Fibroblast of villous mesenchyme (primary cell): ENCODE data around the gene ANKS6. TPM values are rescaled to one million over a fixed set of nuclear protein-coding genes. Genes with fewer than 3 reads are reported as not detected.

Experiments
- DNase-seq: peaks from one replicate; pipeline ENCODE4 v3.0.0-alpha.2; 2010; ENCODE audit warnings: low read depth
- H3K4me3 ChIP-seq: 2 replicates; pipeline ENCODE4 v1.5.1; 2011; ENCODE audit warnings: low read depth, mild to moderate bottlenecking, low read length
- total RNA-seq: library from RNA; depleted of rRNA; stranded (reverse); fragments of >200 nt; gene quantifications from 2 replicates; pipeline ENCODE4 v1.2.3, GENCODE V29; 2012
- TF ChIP-seq, protein P1 (sequence below): IDR thresholded peaks from 2 replicates; pipeline ENCODE4 v1.5.1; 2012; ENCODE audit warnings: low read depth, mild to moderate bottlenecking, low read length; ENCODE audit not compliant: insufficient read depth

ANKS6 gene
- total RNA-seq, 1 donor: 6.9 TPM

DNA sequence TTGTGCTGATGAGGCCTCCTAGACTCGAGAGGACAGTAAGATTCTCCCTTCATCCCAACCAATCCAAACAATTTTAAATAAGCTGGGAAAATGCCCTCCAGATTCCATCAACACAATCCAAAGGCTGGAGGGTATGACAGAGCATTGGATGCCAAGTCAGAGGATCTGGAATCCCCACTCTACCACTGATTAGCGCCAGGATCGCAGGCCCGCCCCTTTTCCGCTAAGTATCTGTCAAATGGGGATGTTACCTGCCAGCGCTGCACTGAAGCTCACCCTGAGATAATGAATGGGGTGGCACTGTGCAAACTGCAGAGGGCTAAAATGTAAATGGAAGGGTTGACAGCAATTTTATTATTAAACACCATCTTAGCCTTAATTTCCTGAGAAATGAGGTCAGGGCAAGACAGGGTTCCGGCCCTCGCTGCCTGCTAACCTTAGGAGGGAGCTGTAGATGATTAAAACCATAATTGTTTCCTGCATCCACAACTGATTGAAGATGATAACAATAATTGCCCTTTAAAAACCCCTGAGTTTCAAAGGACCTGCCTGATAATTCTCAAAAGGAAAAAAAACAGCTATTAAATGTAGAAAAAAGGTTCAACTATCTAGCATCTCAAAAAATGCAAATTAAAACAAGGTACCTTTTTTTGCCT lies 56.0 kb downstream of the ANKS6 start:
- DNase-seq: no peak
- no peak overlapping the region for H3K4me3 ChIP-seq
- TF ChIP-seq, protein P1, sequence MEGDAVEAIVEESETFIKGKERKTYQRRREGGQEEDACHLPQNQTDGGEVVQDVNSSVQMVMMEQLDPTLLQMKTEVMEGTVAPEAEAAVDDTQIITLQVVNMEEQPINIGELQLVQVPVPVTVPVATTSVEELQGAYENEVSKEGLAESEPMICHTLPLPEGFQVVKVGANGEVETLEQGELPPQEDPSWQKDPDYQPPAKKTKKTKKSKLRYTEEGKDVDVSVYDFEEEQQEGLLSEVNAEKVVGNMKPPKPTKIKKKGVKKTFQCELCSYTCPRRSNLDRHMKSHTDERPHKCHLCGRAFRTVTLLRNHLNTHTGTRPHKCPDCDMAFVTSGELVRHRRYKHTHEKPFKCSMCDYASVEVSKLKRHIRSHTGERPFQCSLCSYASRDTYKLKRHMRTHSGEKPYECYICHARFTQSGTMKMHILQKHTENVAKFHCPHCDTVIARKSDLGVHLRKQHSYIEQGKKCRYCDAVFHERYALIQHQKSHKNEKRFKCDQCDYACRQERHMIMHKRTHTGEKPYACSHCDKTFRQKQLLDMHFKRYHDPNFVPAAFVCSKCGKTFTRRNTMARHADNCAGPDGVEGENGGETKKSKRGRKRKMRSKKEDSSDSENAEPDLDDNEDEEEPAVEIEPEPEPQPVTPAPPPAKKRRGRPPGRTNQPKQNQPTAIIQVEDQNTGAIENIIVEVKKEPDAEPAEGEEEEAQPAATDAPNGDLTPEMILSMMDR: no peak

DNA sequence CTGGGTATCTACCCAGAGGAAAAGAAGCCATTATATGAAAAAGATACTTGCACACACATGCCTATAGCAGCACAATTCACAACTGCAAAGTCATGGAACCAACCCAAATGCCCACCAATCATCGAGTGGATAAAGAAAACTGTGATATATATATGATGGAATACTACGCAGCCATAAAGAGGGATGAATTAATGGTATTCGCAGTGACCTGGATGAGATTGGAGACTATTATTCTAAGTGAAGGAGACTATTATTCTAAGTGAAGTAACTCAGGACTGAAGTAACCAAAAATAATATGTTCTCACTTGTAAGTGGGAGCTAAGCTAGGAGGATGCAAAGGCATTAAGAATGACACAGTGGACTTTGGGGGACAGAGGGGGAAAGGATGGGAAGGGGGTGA lies 57.6 kb downstream of the ANKS6 start:
- DNase-seq: no peak
- TF ChIP-seq, protein P1: no peak
- no peak overlapping the region for H3K4me3 ChIP-seq

DNA sequence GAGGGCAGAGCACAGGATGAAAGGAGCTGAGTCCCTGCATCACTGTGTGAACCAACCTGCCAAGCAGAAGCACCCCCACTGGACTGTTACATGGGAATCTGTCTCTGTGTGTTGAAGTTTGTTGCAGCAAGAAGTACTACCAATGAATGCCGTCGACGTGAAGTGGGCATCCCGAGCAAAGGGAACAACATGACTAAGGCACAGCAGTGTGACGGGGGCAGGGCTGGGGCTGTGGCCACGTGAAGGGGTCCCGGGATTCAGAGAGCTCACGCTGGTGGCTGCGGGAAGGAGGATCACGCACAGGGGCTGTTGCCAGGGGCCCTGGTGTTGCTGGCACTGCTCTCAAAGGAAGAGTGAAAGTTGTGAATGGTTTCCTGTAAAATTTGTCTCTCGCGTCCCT lies 60.1 kb downstream of the ANKS6 start:
- TF ChIP-seq, protein P1: no peak
- no peak overlapping the region for H3K4me3 ChIP-seq
- no peak for DNase-seq

DNA sequence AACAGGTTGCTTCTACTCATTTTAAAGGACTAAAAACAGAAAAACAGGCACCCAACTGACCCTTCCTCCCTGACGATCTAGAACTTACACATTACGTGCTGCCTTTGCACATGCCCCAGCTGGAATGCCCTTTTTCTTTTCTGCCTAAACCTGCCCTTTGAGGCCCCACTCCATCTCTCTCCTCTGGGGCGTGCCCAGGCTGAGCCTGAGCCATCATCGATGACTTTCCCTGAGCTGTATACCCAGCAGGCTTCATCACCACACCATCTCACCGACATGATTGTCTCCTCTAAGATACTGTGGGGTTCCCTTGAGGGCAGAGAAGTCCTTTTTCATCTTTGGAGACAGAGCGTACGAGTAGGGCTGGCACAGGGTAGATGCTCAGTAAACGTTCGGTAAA lies 63.6 kb downstream of the ANKS6 start:
- DNase-seq: no peak
- H3K4me3 ChIP-seq: no peak overlapping the region

DNA sequence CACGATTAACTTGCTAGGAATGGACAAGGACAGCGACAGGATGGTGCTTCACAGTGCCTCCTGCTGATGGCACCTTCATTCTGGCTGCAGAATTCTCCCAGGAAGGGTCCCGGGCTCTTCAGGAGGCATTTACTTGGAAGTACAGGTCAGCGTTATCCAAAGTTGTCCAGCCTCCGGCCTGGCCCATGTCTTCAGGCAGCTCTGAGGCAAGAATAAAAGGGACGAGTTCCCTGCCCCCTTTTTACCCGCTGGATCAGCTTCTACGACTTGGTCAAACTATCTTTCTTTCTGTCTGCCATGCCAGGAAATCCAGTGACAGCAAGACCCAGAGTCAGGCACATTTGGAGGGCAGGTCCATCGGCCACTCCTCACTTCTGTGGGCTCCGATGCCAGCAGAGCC lies 64.3 kb downstream of the ANKS6 start:
- no peak overlapping the region for H3K4me3 ChIP-seq
- DNase-seq: no peak
- TF ChIP-seq, protein P1: no peak

More for the DNA sequence above, 63.6 kb downstream of the ANKS6 start:
- TF ChIP-seq, protein P1: no peak

DNA sequence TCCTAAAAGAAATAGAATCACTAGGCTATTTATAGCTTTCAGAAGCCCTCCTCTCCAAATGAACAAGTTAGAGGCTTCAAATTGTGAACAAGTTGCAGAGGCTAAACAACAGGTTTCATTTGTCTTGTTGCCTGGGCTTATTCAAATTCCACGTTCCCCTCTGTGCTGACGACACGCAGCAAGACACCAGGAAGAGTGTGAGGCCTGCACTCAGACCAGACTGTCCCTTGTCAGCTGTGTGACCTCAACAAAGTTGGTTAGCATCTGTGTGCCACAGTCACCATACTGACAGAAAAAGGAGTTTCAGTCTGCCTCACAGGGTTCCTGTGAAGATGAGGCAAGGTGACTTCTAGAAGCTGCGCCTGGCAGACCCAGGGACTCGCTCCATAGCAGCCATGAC lies 65.5 kb downstream of the ANKS6 start:
- TF ChIP-seq, protein P1: no peak
- H3K4me3 ChIP-seq: no peak overlapping the region
- DNase-seq: no peak

DNA sequence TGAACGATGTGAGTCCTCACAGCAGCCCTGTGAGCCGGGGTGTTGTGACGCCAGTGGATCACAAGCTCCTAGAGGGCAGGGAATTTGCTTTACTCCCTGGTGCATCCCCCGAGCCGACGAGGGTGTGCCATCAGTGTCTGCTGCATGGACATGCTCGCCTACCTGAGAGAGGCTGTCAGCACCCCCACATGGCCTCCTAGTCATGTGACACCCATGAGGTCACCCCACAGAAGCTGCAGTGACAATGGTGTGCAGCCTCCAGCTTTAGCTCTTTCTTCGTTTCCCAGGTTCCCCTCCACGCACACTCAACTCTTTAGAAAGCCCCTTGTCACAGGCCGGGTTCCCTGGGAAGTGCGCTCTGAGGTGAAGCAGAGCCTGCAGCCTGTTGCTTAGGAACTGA lies 67.9 kb downstream of the ANKS6 start:
- TF ChIP-seq, protein P1: no peak
- no peak overlapping the region for H3K4me3 ChIP-seq
- no peak for DNase-seq
